Fibroblast of lung (primary cell): ENCODE data around the gene ASIC1. TPM values are rescaled to one million over a fixed set of nuclear protein-coding genes. Genes with fewer than 3 reads are reported as not detected.

ENCODE experiments used
- DNase-seq, 2 donors: peaks; one replicate each; pipeline versions ENCODE4 v3.0.0 to v3.0.0-alpha.2; 2010; ENCODE audit warnings: low read depth in 2 of 2
- H2AFZ ChIP-seq: 2 replicates; pipeline ENCODE4 v1.5.1; 2012; ENCODE audit warnings: low read length, control low read depth, inconsistent platforms
- H3K27ac ChIP-seq: 2 replicates; pipeline ENCODE4 v1.5.1; 2011; ENCODE audit warnings: low read length, control low read depth; ENCODE audit not compliant: insufficient read depth
- H3K27me3 ChIP-seq: 2 replicates; pipeline ENCODE4 v1.5.1; 2011; ENCODE audit warnings: mild to moderate bottlenecking, low read length; ENCODE audit not compliant: control insufficient read depth, insufficient read depth
- H3K36me3 ChIP-seq: 2 replicates; pipeline ENCODE4 v1.5.1; 2011; ENCODE audit warnings: low read length; ENCODE audit not compliant: control insufficient read depth, insufficient read depth
- H3K4me1 ChIP-seq: 2 replicates; pipeline ENCODE4 v1.5.1; 2011; ENCODE audit warnings: low read length; ENCODE audit not compliant: control insufficient read depth, insufficient read depth; ENCODE audit errors: extremely low read depth
- H3K4me2 ChIP-seq: 2 replicates; pipeline ENCODE4 v1.5.1; 2011; ENCODE audit warnings: low read length, control low read depth; ENCODE audit not compliant: insufficient read depth; ENCODE audit errors: extremely low read depth
- H3K4me3 ChIP-seq, 4 experiments: fragments of 200-600 bp in 1 of 4; sonication (generic) in 1 of 4; replicated peaks in 1 of 4; 2 replicates each; pipeline ENCODE4 v1.5.1; 2011 to 2016; ENCODE audit warnings: low read length in 4 of 4, low read depth in 3 of 4, mild to moderate bottlenecking in 3 of 4, control low read depth in 2 of 4, inconsistent platforms in 1 of 4, mixed read lengths in 1 of 4; ENCODE audit not compliant: insufficient read depth in 1 of 4; ENCODE audit errors: control extremely low read depth in 1 of 4
- H3K79me2 ChIP-seq: 2 replicates; pipeline ENCODE4 v1.5.1; 2012; ENCODE audit warnings: mild to moderate bottlenecking, low read length, inconsistent platforms; ENCODE audit not compliant: control insufficient read depth, insufficient read depth
- H3K9ac ChIP-seq: 2 replicates; pipeline ENCODE4 v1.5.1; 2011; ENCODE audit warnings: mild to moderate bottlenecking, low read length, control low read depth; ENCODE audit not compliant: insufficient read depth
- H3K9me3 ChIP-seq: 2 replicates; pipeline ENCODE4 v1.5.1; 2012; ENCODE audit warnings: low read depth, low read length; ENCODE audit not compliant: control insufficient read depth, insufficient read depth
- H4K20me1 ChIP-seq: 2 replicates; pipeline ENCODE4 v1.5.1; 2011; ENCODE audit warnings: low read length; ENCODE audit not compliant: control insufficient read depth, insufficient read depth; ENCODE audit errors: extremely low read depth
- CTCF ChIP-seq, 2 donors: IDR thresholded peaks in 1 of 2; conservative IDR thresholded peaks in 1 of 2; 1 replicate in 1 of 2; 2 replicates in 1 of 2; pipeline ENCODE4 v1.5.1; 2011 to 2012; ENCODE audit warnings: low read length in 2 of 2, control low read depth in 1 of 2, inconsistent platforms in 1 of 2, low read depth in 1 of 2, mild to moderate bottlenecking in 1 of 2
- EZH2 ChIP-seq: IDR thresholded peaks from 2 replicates; pipeline ENCODE4 v1.5.1; 2012; ENCODE audit warnings: low read length, control low read depth, mild to moderate bottlenecking; ENCODE audit errors: missing control alignments
- polyA plus RNA-seq, 2 donors: library from polyadenylated mRNA; depleted of rRNA in 1 of 2; stranded (reverse) in 1 of 2; unstranded in 1 of 2; fragments of >200 nt; gene quantifications; 2 replicates each; pipeline ENCODE4 v1.2.1, GENCODE V29; 2011 to 2012; ENCODE audit warnings: missing spikeins in 1 of 2
- total RNA-seq: library from RNA; depleted of rRNA; stranded (reverse); fragments of >200 nt; gene quantifications from 2 replicates; pipeline ENCODE4 v1.2.1, GENCODE V29; 2014

The ASIC1 gene
- total and polyA plus RNA-seq, 2 donors (not counting 1 experiment from before 2014, with no cell fraction given): 1.7 to 3.9 TPM

GRCh38 chr12:50043854-50044253 is 13.5 kb upstream of the ASIC1 start:
- DNase-seq: no peak
- no peak for TF ChIP-seq EZH2
- TF ChIP-seq CTCF (conservative IDR thresholded peaks at IDR 0.05 in 1 of 2, IDR thresholded peaks at IDR 0.05 in 1 of 2; ENCODE audit: low read depth in 1 of 2, low read length in 2 of 2): no peak
- H2AFZ ChIP-seq: no peak overlapping the region
- H3K9ac ChIP-seq: no peak overlapping the region
- no peaks in the 10 kb centered on the region for H3K4me1 ChIP-seq
- H4K20me1 ChIP-seq: no peaks in the 10 kb centered on the region
- H3K4me2 ChIP-seq: no peak overlapping the region
- H3K4me3 ChIP-seq: no peak overlapping the region
- no peak overlapping the region for H3K27ac ChIP-seq
- no peaks in the 10 kb centered on the region for H3K9me3 ChIP-seq
- H3K36me3 ChIP-seq: no peaks in the 10 kb centered on the region
- H3K79me2 ChIP-seq: no peaks in the 10 kb centered on the region
- peaks cover 4% of the 10 kb centered on the region for H3K27me3 ChIP-seq

- Histone ChIP-seq H3K27ac (no peak overlapping the region), H3K4me3 (no peak overlapping the region), H3K9me3 (no peaks in the 10 kb centered on the region), H3K4me1 (no peaks in the 10 kb centered on the region), H3K9ac (no peak overlapping the region), H3K27me3 (peaks cover 27% of the 10 kb centered on the region), H2AFZ (no peak overlapping the region), H4K20me1 (no peaks in the 10 kb centered on the region), H3K79me2 (no peaks in the 10 kb centered on the region), H3K4me2 (no peak overlapping the region), H3K36me3 (no peaks in the 10 kb centered on the region)
- no peak for DNase-seq
- TF ChIP-seq EZH2 (no peak), CTCF (conservative IDR thresholded peaks at IDR 0.05 in 1 of 2, IDR thresholded peaks at IDR 0.05 in 1 of 2; ENCODE audit: low read depth in 1 of 2, low read length in 2 of 2) (no peak)
Observed at GRCh38 chr12:50047693-50048250, 9.6 kb upstream of the ASIC1 start.

GRCh38 chr12:50049254-50050118 is 7.9 kb upstream of the ASIC1 start:
- no peaks in the 10 kb centered on the region for H3K36me3 ChIP-seq
- H3K79me2 ChIP-seq: no peaks in the 10 kb centered on the region
- no peak overlapping the region for H3K4me2 ChIP-seq
- H3K27ac ChIP-seq: no peak overlapping the region
- H4K20me1 ChIP-seq: no peaks in the 10 kb centered on the region
- no peak overlapping the region for H2AFZ ChIP-seq
- H3K4me1 ChIP-seq: no peaks in the 10 kb centered on the region
- no peak for TF ChIP-seq CTCF (conservative IDR thresholded peaks at IDR 0.05 in 1 of 2, IDR thresholded peaks at IDR 0.05 in 1 of 2; ENCODE audit: low read depth in 1 of 2, low read length in 2 of 2)
- no peak for TF ChIP-seq EZH2
- no peak for DNase-seq
- H3K9ac ChIP-seq: no peak overlapping the region
- no peaks in the 10 kb centered on the region for H3K9me3 ChIP-seq
- H3K4me3 ChIP-seq: no peak overlapping the region
- H3K27me3 ChIP-seq: peaks cover 33% of the 10 kb centered on the region
